ENCODE measurements around the gene SREBF2.

Gene SREBF2

GRCh38 chr22:41906822-41907221 lies 73.9 kb downstream of the SREBF2 start:
- FAIRE-seq = no peak

DNA sequence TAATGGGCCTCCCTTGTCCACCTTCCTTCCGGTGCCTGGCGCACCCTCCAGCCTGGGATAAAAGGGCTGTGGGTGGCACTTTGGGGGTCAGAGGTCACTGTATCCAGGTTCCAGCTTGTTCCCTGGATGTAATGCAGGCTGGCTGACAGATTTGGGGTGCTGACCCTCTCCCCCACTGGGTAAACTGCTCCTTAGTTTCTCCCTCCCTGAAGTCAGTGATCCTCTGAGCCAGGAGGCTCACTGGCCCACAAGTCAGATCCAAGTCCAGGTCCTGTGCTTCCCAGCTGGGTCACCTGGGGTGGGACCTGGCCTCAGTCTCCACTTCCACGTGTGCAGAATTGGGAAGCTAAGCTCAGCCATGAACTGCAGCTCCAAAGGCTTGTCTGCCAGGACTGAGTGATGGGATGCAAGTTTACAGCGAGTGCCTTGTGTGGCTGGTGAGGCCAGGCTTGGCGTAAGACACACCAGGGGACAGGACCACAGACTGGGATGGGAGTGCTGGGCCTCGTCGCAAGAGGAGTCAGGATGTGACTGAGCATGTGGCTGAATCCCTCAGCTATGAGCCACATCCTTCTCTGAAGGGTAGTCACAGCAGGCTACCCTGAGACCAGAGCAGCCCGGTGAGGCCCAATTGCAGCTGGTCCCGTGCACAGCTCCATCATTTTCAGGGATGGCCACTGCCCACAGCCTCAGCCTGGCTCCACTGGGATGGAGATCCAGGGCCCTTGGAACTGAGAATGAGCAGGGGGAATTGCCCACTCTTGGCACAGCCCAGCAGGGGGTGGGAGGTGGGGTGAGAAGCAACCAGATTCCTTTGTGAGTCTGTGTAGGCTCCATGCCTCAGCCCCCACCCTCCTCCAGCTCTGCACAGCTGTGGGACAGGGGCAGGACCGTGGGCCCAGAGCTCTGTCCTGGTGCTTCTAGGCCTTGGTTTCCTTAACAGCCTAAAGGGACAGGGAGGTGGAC lies 74.8 kb downstream of the SREBF2 start:
- DNase-seq (ENCODE audit: low spot score) (no peak), FAIRE-seq (no peak)

More at GRCh38 chr22:41906822-41907221, 73.9 kb downstream of the SREBF2 start:
- DNase-seq (ENCODE audit: low spot score) = no peak

DNA sequence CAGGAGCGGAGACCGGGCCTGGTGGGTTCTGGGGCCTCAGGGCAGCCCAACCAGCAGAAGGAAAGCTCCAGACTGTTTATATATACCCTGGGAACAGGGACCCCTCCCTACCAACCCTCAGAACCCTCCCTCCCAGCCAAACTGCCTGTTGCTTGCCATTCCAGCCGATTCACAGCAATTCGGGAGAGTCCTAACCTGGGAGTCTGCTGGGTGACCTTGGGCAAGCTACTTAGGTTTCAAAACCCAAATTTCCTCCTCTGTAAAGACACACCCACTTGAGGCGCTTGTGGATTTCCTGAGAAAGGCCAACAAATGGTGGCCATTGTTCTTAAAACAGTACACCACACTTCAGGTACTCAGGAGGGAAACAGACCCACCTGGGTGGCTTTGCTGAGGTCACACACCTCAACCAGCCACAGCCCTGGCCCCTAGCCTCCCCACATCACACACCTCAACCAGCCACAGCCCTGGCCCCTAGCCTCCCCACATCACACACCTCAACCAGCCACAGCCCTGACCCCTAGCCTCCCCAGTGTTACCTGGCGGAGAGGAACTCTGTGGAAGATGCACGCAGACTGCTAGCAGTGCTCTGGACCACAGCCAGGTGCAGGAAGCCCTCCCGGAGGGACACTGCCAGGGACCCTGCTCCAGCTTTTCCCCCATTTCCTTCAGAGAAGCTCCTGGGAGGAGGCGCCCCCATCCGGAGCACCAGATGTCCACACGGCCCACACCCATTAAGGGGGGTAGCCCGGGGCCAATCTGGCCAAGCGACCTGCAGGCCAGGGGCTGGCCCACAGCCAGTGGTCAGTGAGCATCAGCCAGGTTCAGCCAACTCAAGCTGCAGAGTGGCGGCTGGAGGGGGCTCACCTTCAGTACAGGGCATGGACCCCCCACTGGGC lies 75.8 kb downstream of the SREBF2 start:
- DNase-seq (ENCODE audit: low spot score) = no peak
- no peak for FAIRE-seq

DNA sequence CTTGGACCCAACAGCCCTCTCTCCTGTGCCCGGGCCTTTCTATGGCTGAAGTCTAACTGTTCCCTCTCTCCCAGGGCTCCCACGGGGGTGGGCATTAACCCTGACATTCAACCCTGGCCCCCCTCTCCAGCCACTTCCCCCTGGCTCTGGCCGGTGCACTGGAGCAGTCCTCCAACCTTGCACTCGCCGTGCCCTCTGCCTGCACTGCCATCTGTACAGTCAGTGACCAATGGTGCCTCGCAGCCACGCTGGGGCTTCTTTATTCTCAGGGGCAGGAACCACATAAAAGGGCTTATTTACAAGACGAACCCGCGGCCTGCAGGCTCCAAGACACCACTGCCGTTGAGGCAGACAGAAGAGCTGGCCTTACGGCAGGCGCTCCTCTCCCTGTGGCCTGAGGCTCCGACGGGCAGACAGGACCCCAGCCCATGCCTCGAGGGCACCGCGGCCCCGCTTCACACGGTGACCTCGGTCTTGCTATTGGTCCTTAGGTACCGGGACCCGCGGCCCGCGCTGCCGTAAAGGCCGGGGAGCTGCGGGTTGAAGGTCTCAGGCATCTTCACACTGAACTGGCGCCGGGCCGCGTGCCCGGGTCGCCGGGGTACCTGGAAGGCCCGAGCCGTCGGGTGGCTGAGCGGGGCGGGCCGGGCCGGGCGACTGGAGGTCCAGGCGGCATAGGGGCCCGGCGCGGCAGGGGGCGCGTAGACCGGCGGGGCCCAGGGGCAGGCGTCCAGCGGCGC lies 76.6 kb downstream of the SREBF2 start:
- DNase-seq (ENCODE audit: low spot score) = no peak
- no peak for FAIRE-seq

DNA sequence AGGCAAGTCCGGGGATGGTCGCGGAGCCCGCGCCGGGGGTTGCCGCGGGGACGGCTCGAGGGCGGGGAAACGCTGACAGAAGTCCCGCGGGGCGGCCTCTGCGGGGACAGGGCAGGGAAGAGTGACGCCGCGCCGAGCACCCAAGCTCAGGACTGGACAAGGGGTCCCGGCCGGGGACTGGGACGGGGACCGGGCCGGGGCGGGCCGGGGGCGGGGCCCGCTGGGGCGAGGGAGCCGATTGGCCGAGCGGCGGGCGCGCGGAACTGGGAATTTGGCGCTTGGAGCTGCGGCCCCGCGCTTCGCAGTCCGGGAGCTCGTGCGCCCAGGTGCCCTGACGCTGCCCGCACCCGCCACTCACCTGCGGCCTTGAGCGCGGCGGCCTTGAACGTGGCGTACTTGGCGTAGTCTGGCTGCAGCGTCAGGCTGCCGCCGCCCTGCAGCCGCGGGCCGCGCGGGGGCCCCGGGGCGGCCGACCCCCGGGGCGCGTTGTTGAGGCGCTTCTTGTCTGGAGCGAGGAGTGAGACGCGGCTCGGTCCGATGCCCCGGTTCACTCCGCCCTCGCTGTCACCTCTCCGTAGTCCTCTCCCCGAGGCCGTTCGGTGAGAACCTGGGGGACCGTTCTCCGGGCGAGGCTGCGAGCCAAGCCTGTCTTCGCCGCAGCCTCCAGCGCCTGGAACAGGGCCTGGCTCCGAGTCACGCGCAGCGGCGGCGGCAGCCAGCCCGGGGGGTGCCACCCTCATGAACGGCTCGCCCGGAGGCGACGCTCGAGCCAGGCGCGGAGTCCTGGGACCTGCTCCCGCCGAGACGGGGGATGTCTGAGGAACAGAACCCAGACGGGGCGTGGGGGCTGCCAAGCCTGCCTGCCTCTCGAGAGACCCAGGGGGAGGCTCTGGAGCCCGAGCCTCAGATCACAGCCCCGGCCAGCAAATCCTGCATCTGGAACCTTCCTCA lies 77.4 kb downstream of the SREBF2 start:
- DNase-seq (ENCODE audit: low spot score) (no peak), FAIRE-seq (no peak)

DNA sequence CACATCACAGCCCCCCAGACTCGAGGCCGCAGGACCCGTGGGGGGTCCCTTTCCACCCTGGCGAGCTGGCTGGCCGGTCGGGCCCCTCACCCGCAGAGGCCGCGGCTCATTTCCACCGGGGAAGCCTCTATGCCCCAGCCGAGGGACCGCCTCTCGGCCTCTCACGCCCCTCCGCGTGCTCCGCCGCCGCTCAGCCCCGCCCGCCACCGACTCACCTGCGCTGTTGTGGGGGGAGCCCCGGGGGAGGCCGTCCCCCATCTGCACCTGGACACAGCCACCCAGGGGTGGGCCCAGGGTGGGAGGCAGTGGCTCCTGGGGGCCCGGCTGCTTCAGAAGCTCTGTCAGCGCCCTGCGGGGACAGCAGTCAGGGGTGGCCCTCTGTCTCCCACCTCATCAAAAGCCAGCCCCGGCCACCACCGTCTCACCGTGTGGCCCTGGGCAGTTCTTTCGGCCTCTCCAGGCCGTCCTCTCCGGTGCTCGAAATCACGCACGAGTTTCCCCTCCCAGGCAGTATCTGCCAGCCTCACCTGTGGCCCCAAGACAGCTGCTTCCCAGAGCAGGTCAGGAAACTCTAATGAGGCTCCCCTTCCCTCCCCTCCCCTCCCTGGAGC lies 78.2 kb downstream of the SREBF2 start:
- DNase-seq (ENCODE audit: low spot score) (no peak), FAIRE-seq (no peak)

DNA sequence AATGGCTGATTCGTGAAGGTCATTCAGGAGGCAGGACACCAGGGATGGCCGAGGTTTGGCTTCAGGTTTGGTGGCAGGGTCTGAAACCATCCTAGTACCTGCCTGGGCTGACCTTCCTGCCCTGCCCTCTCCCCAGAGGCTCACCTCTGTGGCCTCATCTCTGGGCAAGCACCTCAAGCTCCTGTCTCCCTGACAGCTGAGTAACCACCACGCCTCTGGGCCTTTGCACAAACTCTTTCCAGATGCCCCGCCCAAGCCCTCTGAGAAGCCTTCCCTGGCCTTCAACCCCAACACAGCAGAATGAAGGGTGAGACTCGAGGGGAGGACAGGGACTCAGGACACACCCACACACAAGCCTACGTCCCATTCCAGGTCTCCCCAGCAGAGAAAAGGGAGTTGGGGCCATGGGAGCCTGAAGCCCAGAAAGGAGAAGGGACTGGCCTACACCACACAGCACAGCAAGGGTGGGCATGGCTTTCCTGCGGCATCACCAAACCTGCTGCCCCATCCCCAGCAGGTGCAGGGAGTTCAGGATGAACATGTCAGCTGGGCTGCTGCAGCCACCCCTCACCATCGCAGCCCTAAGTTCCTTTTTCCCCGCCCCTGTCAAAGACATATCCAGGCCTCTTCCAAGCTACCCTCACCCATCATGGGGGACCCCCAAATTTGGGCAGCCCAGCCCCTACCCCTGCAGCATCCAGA lies 79.6 kb downstream of the SREBF2 start:
- FAIRE-seq (no peak), DNase-seq (ENCODE audit: low spot score) (no peak)

GRCh38 chr22:41913040-41913719 lies 80.3 kb downstream of the SREBF2 start:
- DNase-seq (ENCODE audit: low spot score) (no peak), FAIRE-seq (no peak)

DNA sequence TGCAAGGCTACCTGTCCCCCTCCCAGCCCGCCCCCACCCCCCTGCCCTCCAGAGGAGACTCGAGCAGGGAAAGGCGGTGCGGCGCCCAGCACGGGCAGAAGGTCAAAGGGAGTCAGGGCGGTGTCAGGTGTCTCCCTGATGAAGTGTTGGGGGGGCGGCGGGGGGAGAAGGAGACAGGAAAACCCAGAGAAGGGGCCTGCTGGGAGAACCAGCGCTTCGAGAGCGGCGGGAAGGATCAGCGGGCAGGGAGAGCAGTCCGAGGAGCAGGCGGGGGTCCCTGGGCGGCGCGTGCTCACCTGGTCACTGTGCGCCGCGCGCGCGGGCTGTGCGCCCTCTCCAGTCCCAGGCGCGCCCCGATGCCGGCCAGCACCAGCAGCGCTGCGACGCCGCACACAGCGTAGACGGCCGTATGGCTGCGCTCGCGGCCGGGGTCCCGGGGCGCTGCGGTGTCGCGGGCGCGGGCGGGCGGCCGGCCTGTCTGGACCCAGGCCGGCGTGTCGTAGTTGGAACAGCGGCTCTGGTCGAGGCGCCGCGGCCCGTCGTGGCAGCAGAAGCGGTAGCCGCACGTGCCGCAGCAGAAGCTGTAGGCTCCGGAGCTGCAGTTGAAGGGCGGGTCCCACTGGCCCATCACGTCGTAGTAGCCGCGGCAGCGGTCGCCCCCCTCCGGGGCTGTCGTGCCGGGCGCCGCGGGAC lies 81.1 kb downstream of the SREBF2 start:
- no peak for FAIRE-seq
- DNase-seq (ENCODE audit: low spot score) = no peak

GRCh38 chr22:41914611-41915034 lies 81.7 kb downstream of the SREBF2 start:
- DNase-seq (ENCODE audit: low spot score) (no peak), FAIRE-seq (no peak)

DNA sequence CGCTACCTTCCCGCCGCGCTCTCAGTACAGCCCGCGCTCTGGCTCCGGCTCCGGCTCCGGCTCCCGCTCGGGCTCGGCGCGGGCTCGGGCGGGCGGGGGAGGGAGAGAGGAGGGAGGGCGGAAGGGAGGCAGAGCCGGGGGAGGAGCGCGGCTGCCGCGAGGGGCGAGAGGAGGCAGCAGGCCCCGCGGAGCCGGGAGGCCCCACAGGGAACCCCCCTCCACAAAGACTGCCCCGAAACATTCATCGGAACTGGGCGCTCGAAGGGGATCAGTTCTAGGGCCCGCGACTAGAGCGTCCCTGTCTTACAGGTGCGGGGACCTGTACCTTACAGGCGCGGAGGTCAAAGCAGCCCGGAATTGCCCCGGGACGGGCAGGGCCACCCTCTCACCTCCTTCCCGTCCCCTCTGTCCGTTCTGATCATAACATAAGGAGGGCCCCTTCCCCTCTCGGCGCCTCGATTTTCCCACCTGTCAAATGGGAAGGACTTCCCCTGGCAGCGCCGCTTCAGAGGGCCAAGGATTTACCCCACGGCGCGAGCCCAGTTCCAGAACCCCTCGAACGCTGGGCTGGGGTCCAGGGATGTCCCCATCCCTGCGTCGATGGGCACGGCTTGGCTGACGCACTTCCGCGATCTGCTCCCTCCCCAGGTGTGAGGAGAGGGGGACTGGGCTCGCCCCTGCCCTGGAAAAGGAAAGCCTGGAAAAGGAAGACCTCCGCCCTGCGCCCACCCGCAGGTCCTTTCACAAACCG lies 82.3 kb downstream of the SREBF2 start, which contains the start of gene SHISA8:
SHISA8 (minus strand) TSS at position 40 of the 751 bp plus-strand sequence. CDS start 407 bp downstream, outside the sequence.
- FAIRE-seq (no peak), DNase-seq (ENCODE audit: low spot score) (no peak)

DNA sequence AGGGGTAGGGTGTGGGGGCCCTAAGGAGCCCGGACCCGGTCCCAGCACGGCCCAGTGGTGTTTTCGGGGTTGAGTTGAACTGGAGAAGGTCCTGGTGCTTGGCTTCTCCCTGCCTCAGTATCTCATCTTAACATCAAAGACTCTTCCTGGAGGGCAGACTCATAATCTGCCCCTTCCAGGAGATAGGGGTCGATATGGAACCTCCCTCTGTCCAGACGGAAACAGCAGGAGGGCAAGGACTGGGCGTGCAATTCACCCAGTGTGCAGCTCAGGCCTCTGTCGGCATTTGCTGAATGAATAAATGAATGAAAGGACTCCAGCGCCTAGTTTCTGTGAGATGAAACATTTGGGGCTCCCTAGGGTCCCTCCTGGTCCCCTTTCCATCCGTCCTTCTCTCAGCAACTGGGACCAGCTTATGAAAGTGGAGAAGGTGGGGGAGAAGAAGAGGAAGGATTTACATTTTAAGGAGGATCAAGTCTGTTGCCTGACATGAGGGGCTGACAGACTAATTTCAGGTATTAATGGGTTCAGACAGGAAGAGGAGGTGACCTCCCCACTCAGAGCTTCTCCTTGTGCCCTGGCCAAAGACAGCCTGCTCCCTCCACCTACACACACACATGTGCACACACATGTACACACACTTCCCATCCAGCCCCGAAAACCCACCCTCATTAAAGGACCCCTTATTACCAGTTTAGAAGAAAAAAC lies 83.0 kb downstream of the SREBF2 start:
- DNase-seq (ENCODE audit: low spot score) = no peak
- FAIRE-seq = no peak

- DNase-seq (ENCODE audit: low spot score) (no peak), FAIRE-seq (no peak)
Observed at GRCh38 chr22:41916745-41917358, 83.9 kb downstream of the SREBF2 start.

DNA sequence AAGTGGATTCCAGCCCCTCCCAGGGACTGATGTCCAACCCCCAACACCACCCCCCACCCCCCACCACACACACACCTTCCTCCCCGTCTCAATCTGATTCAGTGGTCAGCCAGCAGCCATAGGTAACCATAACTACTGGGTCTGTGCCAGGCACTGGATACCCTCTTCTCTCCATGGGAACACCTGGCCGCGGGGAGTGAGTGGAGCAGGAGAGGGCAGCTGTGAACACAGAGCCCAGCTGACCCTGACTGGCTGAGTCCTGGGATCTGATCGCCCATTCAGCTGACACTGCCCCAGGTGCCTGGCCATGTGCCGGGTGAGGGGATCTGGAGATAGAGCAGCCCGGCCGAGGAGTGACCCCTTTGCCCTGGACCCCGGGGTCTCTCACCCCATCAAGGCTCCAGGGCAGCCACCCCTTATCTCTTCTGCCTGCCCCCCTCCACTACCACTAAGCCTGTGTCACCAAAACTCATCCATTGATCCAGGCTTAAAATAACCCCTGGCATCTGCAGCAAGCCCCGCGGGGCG lies 84.5 kb downstream of the SREBF2 start:
- DNase-seq (ENCODE audit: low spot score) = no peak
- FAIRE-seq = no peak

DNA sequence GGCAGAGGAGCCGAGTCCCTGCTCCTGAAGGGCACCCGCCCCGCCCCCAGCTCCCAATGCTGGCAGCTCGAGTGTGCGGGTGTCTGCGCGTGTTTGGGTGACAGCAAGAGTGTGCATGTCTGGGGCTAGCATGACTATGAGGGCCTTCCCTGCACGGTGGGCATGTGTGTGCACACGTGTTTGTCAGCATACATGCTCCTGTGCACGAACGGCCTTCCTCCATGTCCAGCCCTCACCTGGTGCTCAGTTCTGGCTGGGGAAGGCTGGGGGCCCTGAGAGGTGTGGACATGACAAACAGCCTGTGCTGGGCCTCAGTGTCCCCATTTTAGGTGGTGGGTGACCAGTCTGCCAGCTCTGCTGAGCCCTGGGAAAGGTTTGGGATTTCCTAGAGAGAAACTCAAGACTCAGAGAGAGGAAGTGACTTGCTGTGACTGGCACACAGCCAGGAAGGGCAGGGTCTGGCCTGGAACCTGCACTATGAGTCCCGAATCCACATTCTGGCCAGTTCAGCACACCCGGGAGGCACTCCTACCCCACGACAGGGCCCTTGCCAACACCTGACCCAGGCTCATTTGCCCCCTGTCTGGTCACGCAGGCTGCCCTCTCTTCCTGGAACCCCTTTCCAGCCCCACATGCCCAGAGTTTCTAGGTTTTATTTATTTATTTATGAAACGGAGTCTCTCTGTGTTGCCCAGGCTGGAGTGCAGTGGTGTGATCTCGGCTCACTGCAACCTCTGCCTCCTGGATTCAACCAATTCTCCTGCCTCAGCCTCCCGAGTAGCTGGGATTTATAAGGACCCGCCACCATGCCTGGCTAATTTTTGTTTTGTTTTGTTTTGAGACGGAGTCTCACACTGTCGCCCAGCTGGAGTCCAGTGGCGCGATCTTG lies 85.2 kb downstream of the SREBF2 start:
- FAIRE-seq (no peak), DNase-seq (ENCODE audit: low spot score) (peak; percentile 27)
